Neural cell (in vitro differentiated cells): ENCODE measurements around the gene GLI3.

Experiments
- CTCF ChIP-seq: fragments of 450-650 bp; IDR thresholded peaks from 2 replicates; pipeline ENCODE4 v1.5.1; 2014; ENCODE audit warnings: antibody characterized with exemption, mild to moderate bottlenecking, moderate library complexity; ENCODE audit not compliant: poor library complexity, severe bottlenecking
- EP300 ChIP-seq: fragments of 450-650 bp; conservative IDR thresholded peaks from 2 replicates; pipeline ENCODE4 v1.6.1; 2014; ENCODE audit warnings: antibody characterized with exemption, mild to moderate bottlenecking, moderate library complexity; ENCODE audit not compliant: poor library complexity, severe bottlenecking

- TF ChIP-seq CTCF (no peak), EP300 (no peak)
These were observed 110.4 kb downstream of the GLI3 start for GRCh38 chr7:42126475-42127231.
